Adrenal gland (tissue), 19 donors: Measurements from ENCODE around the gene C6orf47. TPM values are rescaled to one million over a fixed set of nuclear protein-coding genes. Genes with fewer than 3 reads are reported as not detected.
"Not testable (repeated sequence)": the region's sequence is repeated elsewhere in the genome, so short reads cannot be mapped to it uniquely, and the experiment has no call there.

Experiments
- DNase-seq, 7 donors: peaks; one replicate each; pipeline ENCODE4 v3.0.0-alpha.2; 2019 to 2020
- H3K27ac ChIP-seq, 5 donors: fragments of 200-600 bp; sonication (generic) in 4 of 5; 1 replicate in 3 of 5; 2 replicates in 2 of 5; pipeline versions ENCODE4 v1.5.1 to v1.8.0; 2016 to 2020; ENCODE audit warnings: mild to moderate bottlenecking in 1 of 5
- H3K27me3 ChIP-seq: fragments of 200-600 bp; 2 replicates; pipeline ENCODE4 v1.8.0; 2021
- H3K36me3 ChIP-seq, 2 donors: fragments of 200-600 bp; replicated peaks in 1 of 2; 1 replicate in 1 of 2; 2 replicates in 1 of 2; pipeline versions ENCODE4 v1.5.1 to v1.8.0; 2018 to 2022
- H3K4me1 ChIP-seq, 2 donors: fragments of 200-600 bp; replicated peaks in 1 of 2; 1 replicate in 1 of 2; 2 replicates in 1 of 2; pipeline versions ENCODE4 v1.5.1 to v1.8.0; 2018 to 2021
- H3K4me3 ChIP-seq, 4 donors: fragments of 200-600 bp; sonication (generic) in 3 of 4; one replicate each; pipeline ENCODE4 v1.5.1; 2016 to 2018
- H3K9me3 ChIP-seq, 3 donors: fragments of 200-600 bp; sonication (generic) in 1 of 3; replicated peaks in 1 of 3; 1 replicate in 2 of 3; 2 replicates in 1 of 3; pipeline versions ENCODE4 v1.5.1 to v1.8.0; 2016 to 2021
- POLR2A ChIP-seq, 2 donors: fragments of 450-650 bp; IDR thresholded peaks; one replicate each; pipeline ENCODE4 v1.6.1; 2017; ENCODE audit warnings: antibody characterized with exemption in 2 of 2, mild to moderate bottlenecking in 2 of 2, moderate library complexity in 1 of 2
- WGBS, 4 donors: extraction: QIAGEN DNeasy Blood & Tissue Kit in 2 of 4; methylation state at CpG; one replicate each; pipeline versions ENCODE4 v1.1.5 to v1.1.7; 2013 to 2017; 5-methylcytosine and 5-hydroxymethylcytosine counted together
- intact Hi-C, 2 donors: fragments of 100-400 bp; cut with DNase I; formaldehyde crosslinking; loops; one replicate each; pipeline versions ENCODE4 v1.14.1 to v1.15.0; 2022 to 2023
- long read RNA-seq, 10 donors: library from polyadenylated mRNA in 3 of 10; unstranded in 2 of 10; stranded (forward) in 1 of 10; transcript quantifications; one replicate each; pipeline ENCODE4 v2.0.0 and lab custom pipeline, GENCODE V29; 2021 to 2026
- polyA plus RNA-seq, 3 donors: library from polyadenylated mRNA; stranded (reverse); fragments of 200-250 nt in 2 of 3; fragments of 350-450 nt in 1 of 3; fragmentation: Illumina TruSeq in 1 of 3; extraction: RNeasy Lipid Tissue Mini Kit (QIAGEN cat#74804) in 1 of 3; gene quantifications; one replicate each; pipeline ENCODE4 v1.2.3, GENCODE V29; 2013 to 2014
- total RNA-seq, 9 donors: library from RNA; depleted of rRNA in 4 of 9; stranded (reverse); fragments of >200 nt in 4 of 9; fragments of 120-200 nt in 1 of 9; fragmentation: NEBNext Ultra II Directional in 1 of 9; extraction: Animal tissue kit (Norgen Biotek cat#: 25700) in 1 of 9; gene quantifications; one replicate each; pipeline versions ENCODE4 v1.1.0 to v1.2.4, GENCODE V29; 2013 to 2023
- TF ChIP-seq, protein P1 (sequence below), 6 experiments: fragments of 450-650 bp in 4 of 6; fragments of 200-600 bp in 2 of 6; sonication (generic) in 1 of 6; IDR thresholded peaks; 1 replicate in 5 of 6; 2 replicates in 1 of 6; pipeline versions ENCODE4 v1.5.1 to v1.8.0; 2016 to 2021; ENCODE audit warnings: antibody characterized with exemption in 6 of 6, mild to moderate bottlenecking in 2 of 6, moderate library complexity in 1 of 6
- donor health status: healthy with polysubstance abuse.
- donor health status: Bipolar disorder and iron deficiency.
- donor health status: DM: yes; HTN: yes; CAD: no.
- donor health status: DM: no; HTN: no; CAD: no.
- donor health status: DM: no; HTN: no; CAD: no.
- donor health status: DM: yes; HTN: yes; CAD: no.

Gene C6orf47, protein sequence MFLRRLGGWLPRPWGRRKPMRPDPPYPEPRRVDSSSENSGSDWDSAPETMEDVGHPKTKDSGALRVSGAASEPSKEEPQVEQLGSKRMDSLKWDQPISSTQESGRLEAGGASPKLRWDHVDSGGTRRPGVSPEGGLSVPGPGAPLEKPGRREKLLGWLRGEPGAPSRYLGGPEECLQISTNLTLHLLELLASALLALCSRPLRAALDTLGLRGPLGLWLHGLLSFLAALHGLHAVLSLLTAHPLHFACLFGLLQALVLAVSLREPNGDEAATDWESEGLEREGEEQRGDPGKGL
- total RNA-seq (10 to 100 TPM; 23.8 to 37.0 (median 27.2) TPM), polyA plus RNA-seq (10 to 100 TPM; 17.9 to 23.6 (median 20.0) TPM)
- long read RNA-seq, donor 1, transcript C6orf47-202 (1 exons, 2,475 nt): major isoform, 17 of 17 reads
- long read RNA-seq, donor 1, partial matches to known transcripts: 0 of 17 reads
- long read RNA-seq, donor 1, other reads (novel, unspliced or antisense): 0 of 17 reads
- long read RNA-seq, donor 2, transcript C6orf47-202 (1 exons, 2,475 nt): major isoform, 16 of 16 reads
- long read RNA-seq, donor 2, partial matches to known transcripts: 0 of 16 reads
- long read RNA-seq, donor 2, other reads (novel, unspliced or antisense): 0 of 16 reads
- long read RNA-seq, donor 3, transcript C6orf47-202 (1 exons, 2,475 nt): major isoform, 18 of 18 reads
- long read RNA-seq, donor 3, partial matches to known transcripts: 0 of 18 reads
- long read RNA-seq, donor 3, other reads (novel, unspliced or antisense): 0 of 18 reads
- long read RNA-seq, donor 4, transcript C6orf47-202 (1 exons, 2,475 nt): major isoform, 16 of 16 reads
- long read RNA-seq, donor 4, partial matches to known transcripts: 0 of 16 reads
- long read RNA-seq, donor 4, other reads (novel, unspliced or antisense): 0 of 16 reads
- long read RNA-seq, donor 5, transcript C6orf47-202 (1 exons, 2,475 nt): major isoform, 85 of 85 reads
- long read RNA-seq, donor 5, partial matches to known transcripts: 0 of 85 reads
- long read RNA-seq, donor 5, other reads (novel, unspliced or antisense): 0 of 85 reads
- long read RNA-seq, donor 6, transcript C6orf47-202 (1 exons, 2,475 nt): major isoform, 17 of 17 reads
- long read RNA-seq, donor 6, partial matches to known transcripts: 0 of 17 reads
- long read RNA-seq, donor 6, other reads (novel, unspliced or antisense): 0 of 17 reads
- long read RNA-seq, donor 7, transcript C6orf47-202 (1 exons, 2,475 nt): major isoform, 18 of 18 reads
- long read RNA-seq, donor 7, partial matches to known transcripts: 0 of 18 reads
- long read RNA-seq, donor 7, other reads (novel, unspliced or antisense): 0 of 18 reads
- long read RNA-seq, donor 8, transcript C6orf47-202 (1 exons, 2,475 nt): major isoform, 31 of 31 reads
- long read RNA-seq, donor 8, partial matches to known transcripts: 0 of 31 reads
- long read RNA-seq, donor 8, other reads (novel, unspliced or antisense): 0 of 31 reads
- long read RNA-seq, donor 9, transcript C6orf47-202 (1 exons, 2,475 nt): major isoform, 19 of 19 reads
- long read RNA-seq, donor 9, partial matches to known transcripts: 0 of 19 reads
- long read RNA-seq, donor 9, other reads (novel, unspliced or antisense): 0 of 19 reads
- long read RNA-seq, donor 10, transcript C6orf47-202 (1 exons, 2,475 nt): major isoform, 14 of 14 reads
- long read RNA-seq, donor 10, partial matches to known transcripts: 0 of 14 reads
- long read RNA-seq, donor 10, other reads (novel, unspliced or antisense): 0 of 14 reads

DNA sequence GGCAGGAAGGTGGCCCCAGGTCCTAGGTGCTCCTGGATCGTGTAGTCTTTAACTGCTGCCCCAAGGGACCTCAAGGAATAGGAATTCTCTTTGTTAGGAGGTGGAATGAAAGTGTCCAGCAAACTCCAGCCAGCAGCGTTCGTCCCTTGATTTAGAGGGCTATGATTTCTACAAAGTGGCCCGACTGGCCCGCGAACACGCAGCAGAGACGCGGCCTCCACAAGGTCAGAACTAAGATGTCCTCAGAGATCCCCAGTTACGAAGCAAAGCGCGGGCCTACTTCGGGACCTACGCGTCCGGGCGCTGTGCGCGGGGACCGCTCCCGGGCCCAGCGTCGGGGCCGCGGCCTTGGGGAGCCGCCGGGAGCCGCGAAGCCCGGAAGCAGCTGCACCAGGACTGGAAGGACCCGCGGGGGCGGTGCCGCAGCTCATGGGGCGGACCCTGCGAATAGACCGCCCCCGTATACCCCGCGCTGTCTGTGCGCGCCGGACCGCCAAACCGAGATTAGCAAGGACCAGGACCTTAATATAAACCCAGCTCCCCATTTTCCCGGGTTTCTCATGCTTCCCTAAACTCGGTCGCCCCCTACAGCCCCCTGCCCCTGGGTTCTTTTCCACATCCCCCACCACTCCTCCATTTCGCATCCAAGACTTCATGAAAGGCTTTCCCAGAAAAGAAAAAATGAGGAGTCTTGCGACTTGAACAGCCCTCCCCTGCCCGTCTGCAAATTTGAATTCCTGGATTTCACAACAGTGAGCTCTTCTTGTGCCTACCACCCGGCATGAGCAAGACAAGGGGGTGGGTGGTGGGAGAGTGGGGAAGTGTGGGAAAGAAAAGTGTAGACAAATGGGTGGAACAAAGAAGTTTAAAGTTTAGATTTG, at the start of gene C6orf47:
Gene C6orf47 (minus strand): TSS at position 398 of the 881 bp plus-strand sequence. CDS start 831 bp downstream, outside the sequence.
- Histone ChIP-seq H3K4me3 (peak within 1 kb of the TSS in 3 of 4 donors; percentile 50 to 80 (median 54)), H3K36me3 (peaks cover 0 to 24% of the 10 kb centered on the region in 2 donors), H3K4me1 (peaks cover 20 to 45% of the 10 kb centered on the region in 2 donors), H3K27me3 (no peaks in the 10 kb centered on the region), H3K27ac (peak within 1 kb of the TSS; percentile 73 to 97 (median 86)), H3K9me3 (no peaks in the 10 kb centered on the region)
- 0% methylated on average over 24 to 52 of the region's 52 CpGs for WGBS, 4 donors
- intact Hi-C loops: no loop called here
- peak; percentile 87 to 88 for TF ChIP-seq POLR2A (IDR thresholded peaks at IDR 0.05)
- TF ChIP-seq, protein P1, sequence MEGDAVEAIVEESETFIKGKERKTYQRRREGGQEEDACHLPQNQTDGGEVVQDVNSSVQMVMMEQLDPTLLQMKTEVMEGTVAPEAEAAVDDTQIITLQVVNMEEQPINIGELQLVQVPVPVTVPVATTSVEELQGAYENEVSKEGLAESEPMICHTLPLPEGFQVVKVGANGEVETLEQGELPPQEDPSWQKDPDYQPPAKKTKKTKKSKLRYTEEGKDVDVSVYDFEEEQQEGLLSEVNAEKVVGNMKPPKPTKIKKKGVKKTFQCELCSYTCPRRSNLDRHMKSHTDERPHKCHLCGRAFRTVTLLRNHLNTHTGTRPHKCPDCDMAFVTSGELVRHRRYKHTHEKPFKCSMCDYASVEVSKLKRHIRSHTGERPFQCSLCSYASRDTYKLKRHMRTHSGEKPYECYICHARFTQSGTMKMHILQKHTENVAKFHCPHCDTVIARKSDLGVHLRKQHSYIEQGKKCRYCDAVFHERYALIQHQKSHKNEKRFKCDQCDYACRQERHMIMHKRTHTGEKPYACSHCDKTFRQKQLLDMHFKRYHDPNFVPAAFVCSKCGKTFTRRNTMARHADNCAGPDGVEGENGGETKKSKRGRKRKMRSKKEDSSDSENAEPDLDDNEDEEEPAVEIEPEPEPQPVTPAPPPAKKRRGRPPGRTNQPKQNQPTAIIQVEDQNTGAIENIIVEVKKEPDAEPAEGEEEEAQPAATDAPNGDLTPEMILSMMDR (IDR thresholded peaks at IDR 0.05): no peak
- DNase-seq: peak; percentile 85 to 94 (median 88)

DNA sequence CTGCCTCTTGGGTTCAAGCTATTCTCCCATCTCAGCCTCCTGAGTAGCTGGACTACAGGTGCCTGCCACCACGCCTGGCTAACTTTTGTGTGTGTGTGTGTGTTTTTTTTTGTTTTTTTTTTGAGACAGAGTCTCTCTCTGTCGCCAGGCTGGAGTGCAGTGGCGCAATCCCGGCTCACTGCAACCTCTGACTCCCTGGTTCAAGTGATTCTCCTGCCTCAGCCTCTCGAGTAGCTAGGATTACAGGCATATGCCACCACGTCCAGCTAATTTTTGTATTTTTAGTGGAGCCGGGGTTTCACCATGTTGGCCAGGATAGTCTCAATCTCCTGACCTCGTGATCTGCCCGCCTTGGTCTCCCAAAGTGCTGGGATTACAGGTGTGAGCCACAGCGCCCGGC, 48.6 kb upstream of the C6orf47 start:
- intact Hi-C loops, H3K36me3 ChIP-seq, H3K4me3 ChIP-seq, H3K9me3 ChIP-seq, H3K4me1 ChIP-seq, H3K27me3 ChIP-seq, DNase-seq, H3K27ac ChIP-seq: not testable (repeated sequence)
- WGBS, 4 donors: 79 to 94% (median 86%) methylated on average over 10 to 11 of the region's 11 CpGs

DNA sequence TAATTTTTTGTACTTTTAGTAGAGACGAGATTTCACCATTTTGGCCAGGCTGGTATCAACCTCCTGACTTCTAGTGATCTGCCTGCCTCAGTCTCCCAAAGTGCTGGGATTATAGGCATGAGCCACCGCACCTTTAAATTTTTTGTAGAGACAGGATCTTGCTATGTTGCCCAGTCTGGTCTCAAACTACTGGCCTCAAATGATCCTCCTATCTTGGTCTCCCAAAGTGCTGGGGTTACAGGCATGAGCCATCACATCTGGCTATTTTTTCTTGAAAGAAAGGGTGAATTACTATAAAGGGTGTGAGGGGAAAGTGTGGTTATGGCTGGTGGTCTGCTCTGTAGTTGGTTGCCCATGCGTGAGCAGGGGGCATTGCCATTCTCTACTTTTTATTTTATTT, 47.6 kb upstream of the C6orf47 start:
- Histone ChIP-seq H3K27me3 (no peaks in the 10 kb centered on the region), H3K4me1 (peaks cover 0 to 6% of the 10 kb centered on the region in 2 donors), H3K9me3 (no peaks in the 10 kb centered on the region), H3K4me3 (no peak overlapping the region), H3K36me3 (no peaks in the 10 kb centered on the region), H3K27ac (no peak overlapping the region)
- TF ChIP-seq, protein P1 (IDR thresholded peaks at IDR 0.05): no peak
- no peak for TF ChIP-seq POLR2A (IDR thresholded peaks at IDR 0.05)
- intact Hi-C loops: no loop called here
- no peak for DNase-seq
- 86 to 92% (median 90%) methylated on average over 3 of the region's 3 CpGs for WGBS, 4 donors
